ENCODE data around the gene ABCA4.

The ABCA4 gene

GRCh38 chr1:93972341-93972740 is 148.6 kb downstream of the ABCA4 start:
- in situ Hi-C loops (cut with MboI; ENCODE audit: low sequenced_read_pairs, unreplicated experiment), result no loop called here
- no peak for TF ChIP-seq CTCF (IDR thresholded peaks at IDR 0.05; ENCODE audit: borderline replicate concordance, control extremely low read depth, extremely low read depth, insufficient read depth, missing control alignments)
- DNase-seq (ENCODE audit: low spot score), result no peak

GRCh38 chr1:93969887-93970286 is 151.1 kb downstream of the ABCA4 start:
- DNase-seq (ENCODE audit: low spot score), result no peak
- in situ Hi-C loops (cut with MboI; ENCODE audit: low sequenced_read_pairs, unreplicated experiment), result no loop called here
- TF ChIP-seq CTCF (IDR thresholded peaks at IDR 0.05; ENCODE audit: borderline replicate concordance, control extremely low read depth, extremely low read depth, insufficient read depth, missing control alignments), result no peak

DNA sequence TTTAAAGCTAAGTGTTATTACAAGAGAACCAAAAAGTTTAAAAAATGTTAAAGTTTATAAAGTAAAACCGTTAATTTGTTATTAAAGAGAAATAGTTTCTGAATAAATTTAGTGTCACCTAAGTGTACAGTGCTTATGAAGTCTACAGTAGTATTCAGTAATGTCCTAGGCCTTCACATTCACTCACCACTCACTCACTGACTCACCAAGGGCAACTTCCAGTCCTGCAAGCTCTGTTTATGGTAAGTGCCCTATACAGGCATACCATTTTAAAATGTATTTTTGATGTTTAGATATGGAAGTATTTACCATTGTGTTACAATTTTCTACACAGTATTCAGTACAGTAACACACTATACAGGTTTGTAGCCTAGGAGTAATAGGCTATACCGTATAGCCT is 151.6 kb downstream of the ABCA4 start:
- in situ Hi-C loops (cut with MboI; ENCODE audit: low sequenced_read_pairs, unreplicated experiment), result no loop called here

GRCh38 chr1:93967306-93967705 is 153.6 kb downstream of the ABCA4 start:
- no peak for DNase-seq (ENCODE audit: low spot score)
- TF ChIP-seq CTCF (IDR thresholded peaks at IDR 0.05; ENCODE audit: borderline replicate concordance, control extremely low read depth, extremely low read depth, insufficient read depth, missing control alignments), result no peak
- in situ Hi-C loops (cut with MboI; ENCODE audit: low sequenced_read_pairs, unreplicated experiment), result no loop called here

More for the DNA sequence above, 151.6 kb downstream of the ABCA4 start:
- DNase-seq (ENCODE audit: low spot score), result no peak
- TF ChIP-seq CTCF (IDR thresholded peaks at IDR 0.05; ENCODE audit: borderline replicate concordance, control extremely low read depth, extremely low read depth, insufficient read depth, missing control alignments), result no peak

- TF ChIP-seq CTCF (IDR thresholded peaks at IDR 0.05; ENCODE audit: borderline replicate concordance, control extremely low read depth, extremely low read depth, insufficient read depth, missing control alignments), result no peak
- DNase-seq (ENCODE audit: low spot score), result no peak
- in situ Hi-C loops (cut with MboI; ENCODE audit: low sequenced_read_pairs, unreplicated experiment), result no loop called here
Measured at GRCh38 chr1:93965888-93966287, 155.1 kb downstream of the ABCA4 start.

DNA sequence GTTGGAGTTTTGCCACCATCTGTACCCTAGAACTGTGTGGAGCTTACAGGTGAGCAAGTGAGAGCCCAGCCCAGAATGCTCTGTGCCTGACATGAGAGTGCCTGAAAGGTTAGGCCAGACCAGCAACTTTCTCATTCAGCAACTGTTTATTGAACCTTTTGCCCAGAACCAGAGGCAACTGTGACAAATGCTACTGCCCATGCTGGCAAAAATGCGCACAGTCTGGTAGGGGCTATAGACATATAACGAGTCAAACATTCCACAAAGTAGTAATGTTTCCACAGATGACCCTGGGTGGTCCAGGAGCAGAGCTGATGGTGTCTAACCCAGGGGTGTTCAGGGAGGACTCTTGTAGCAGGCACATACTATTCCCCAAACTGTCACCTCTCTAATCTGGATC is 155.7 kb downstream of the ABCA4 start:
- in situ Hi-C loops (cut with MboI; ENCODE audit: low sequenced_read_pairs, unreplicated experiment), result no loop called here
- no peak for TF ChIP-seq CTCF (IDR thresholded peaks at IDR 0.05; ENCODE audit: borderline replicate concordance, control extremely low read depth, extremely low read depth, insufficient read depth, missing control alignments)
- no peak for DNase-seq (ENCODE audit: low spot score)

DNA sequence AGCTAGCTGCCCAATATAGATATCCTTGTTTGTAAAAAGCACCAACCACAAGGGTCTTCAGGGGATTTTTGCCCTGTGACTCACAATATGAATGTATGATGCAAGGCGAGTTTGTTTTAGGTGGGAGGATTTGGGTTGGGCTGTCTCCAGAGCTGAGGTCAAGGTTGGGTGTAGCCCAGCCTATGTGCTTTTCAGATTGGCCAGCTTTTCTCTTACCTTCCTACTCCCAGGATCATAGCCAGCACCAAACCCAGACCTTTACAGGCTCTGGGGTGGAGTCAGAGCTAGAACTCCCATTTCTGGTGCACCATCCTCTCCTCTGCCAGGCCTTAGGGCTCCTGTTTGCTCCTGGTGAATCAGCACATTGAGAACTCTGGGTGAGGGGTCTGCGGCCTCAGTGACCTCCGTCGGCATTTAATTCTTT is 156.2 kb downstream of the ABCA4 start:
- no peak for DNase-seq (ENCODE audit: low spot score)
- in situ Hi-C loops (cut with MboI; ENCODE audit: low sequenced_read_pairs, unreplicated experiment), result no loop called here
- TF ChIP-seq CTCF (IDR thresholded peaks at IDR 0.05; ENCODE audit: borderline replicate concordance, control extremely low read depth, extremely low read depth, insufficient read depth, missing control alignments), result no peak

Data from GM13976 (cell line).